Mammary epithelial cell (primary cell): ENCODE results near the gene HS6ST2.

Experiments
- EZH2 ChIP-seq: IDR thresholded peaks from 2 replicates; pipeline ENCODE4 v1.6.1; 2012; ENCODE audit warnings: low read length, inconsistent platforms, borderline replicate concordance
- TF ChIP-seq, protein P1 (sequence below), 2 donors: IDR thresholded peaks in 1 of 2; conservative IDR thresholded peaks in 1 of 2; 2 replicates each; pipeline ENCODE4 v1.5.1; 2011 to 2012; ENCODE audit warnings: inconsistent platforms in 2 of 2, low read length in 2 of 2, mild to moderate bottlenecking in 2 of 2, control low read depth in 1 of 2, low read depth in 1 of 2; ENCODE audit not compliant: insufficient read depth in 1 of 2; ENCODE audit errors: extremely low read depth in 1 of 2

DNA sequence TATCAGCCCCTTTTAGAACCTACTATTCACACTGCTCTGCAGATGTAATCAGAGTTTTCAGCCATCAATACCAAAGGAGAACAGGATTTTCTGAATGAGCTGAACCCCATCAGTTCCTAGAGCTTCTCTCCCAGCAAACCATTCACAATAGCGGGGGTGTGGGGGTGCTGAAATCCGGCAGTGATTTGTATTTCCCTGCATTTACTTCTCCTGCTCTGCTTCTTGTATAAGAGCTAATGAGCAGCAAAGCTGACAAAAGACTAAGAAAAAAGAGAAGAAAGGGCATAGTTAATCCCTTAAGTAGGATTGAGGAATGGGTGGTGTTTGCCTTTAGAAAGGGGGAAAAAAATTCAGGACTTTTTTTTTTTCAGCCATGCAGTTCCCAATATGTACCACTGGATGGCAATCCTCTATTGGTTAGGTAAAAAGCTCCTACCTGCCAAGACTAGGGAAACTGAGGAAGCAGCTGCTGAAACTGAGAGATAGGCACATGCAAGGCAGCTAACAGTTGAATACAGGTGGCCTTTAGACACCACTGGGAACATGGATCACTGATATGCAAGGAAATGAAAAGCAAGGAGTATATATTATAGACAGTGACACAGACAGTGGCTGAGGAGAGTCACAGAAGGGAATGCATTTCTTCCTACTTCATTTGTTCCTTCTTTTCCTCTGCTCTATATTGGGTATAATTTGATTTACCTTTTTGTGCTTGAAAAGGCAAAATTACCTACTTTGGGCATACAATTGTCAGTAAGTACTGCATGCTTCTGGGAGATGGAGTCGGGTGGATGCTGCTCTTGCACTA, 217.9 kb downstream of the HS6ST2 start:
- TF ChIP-seq, protein P1, sequence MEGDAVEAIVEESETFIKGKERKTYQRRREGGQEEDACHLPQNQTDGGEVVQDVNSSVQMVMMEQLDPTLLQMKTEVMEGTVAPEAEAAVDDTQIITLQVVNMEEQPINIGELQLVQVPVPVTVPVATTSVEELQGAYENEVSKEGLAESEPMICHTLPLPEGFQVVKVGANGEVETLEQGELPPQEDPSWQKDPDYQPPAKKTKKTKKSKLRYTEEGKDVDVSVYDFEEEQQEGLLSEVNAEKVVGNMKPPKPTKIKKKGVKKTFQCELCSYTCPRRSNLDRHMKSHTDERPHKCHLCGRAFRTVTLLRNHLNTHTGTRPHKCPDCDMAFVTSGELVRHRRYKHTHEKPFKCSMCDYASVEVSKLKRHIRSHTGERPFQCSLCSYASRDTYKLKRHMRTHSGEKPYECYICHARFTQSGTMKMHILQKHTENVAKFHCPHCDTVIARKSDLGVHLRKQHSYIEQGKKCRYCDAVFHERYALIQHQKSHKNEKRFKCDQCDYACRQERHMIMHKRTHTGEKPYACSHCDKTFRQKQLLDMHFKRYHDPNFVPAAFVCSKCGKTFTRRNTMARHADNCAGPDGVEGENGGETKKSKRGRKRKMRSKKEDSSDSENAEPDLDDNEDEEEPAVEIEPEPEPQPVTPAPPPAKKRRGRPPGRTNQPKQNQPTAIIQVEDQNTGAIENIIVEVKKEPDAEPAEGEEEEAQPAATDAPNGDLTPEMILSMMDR (conservative IDR thresholded peaks at IDR 0.05 in 1 of 2, IDR thresholded peaks at IDR 0.05 in 1 of 2; ENCODE audit: extremely low read depth in 1 of 2, insufficient read depth in 1 of 2, low read depth in 1 of 2, low read length in 2 of 2): peak; percentile 73 to 75
- no peak for TF ChIP-seq EZH2
